T-helper 9 cell (primary cell): ENCODE measurements around the gene UGT1A5.
"Not testable (repeated sequence)": the region's sequence is repeated elsewhere in the genome, so short reads cannot be mapped to it uniquely, and the experiment has no call there.

Source experiments
- DNase-seq: peaks from one replicate; pipeline ENCODE4 v3.0.0-alpha.2; 2020

The UGT1A5 gene

GRCh38 chr2:233698740-233699139 lies 14.0 kb upstream of the UGT1A5 start:
- no peak for DNase-seq

GRCh38 chr2:233699424-233700027 lies 13.2 kb upstream of the UGT1A5 start:
- DNase-seq = no peak

GRCh38 chr2:233700028-233700635 lies 12.6 kb upstream of the UGT1A5 start:
- DNase-seq = no peak

GRCh38 chr2:233700842-233701241 lies 11.9 kb upstream of the UGT1A5 start:
- not testable (repeated sequence) for DNase-seq

- DNase-seq = no peak
Measured at GRCh38 chr2:233702238-233702637, 10.5 kb upstream of the UGT1A5 start.

GRCh38 chr2:233705911-233706506 lies 6.7 kb upstream of the UGT1A5 start:
- DNase-seq = no peak

- no peak for DNase-seq
Measured at GRCh38 chr2:233706720-233707119, 6.0 kb upstream of the UGT1A5 start.

- no peak for DNase-seq
Measured at GRCh38 chr2:233707940-233708644, 4.6 kb upstream of the UGT1A5 start.

GRCh38 chr2:233708942-233709341 lies 3.8 kb upstream of the UGT1A5 start:
- DNase-seq = no peak

- DNase-seq = peak; percentile 58
Measured at GRCh38 chr2:233711312-233712008, 1.2 kb upstream of the UGT1A5 start.

GRCh38 chr2:233713262-233713615 lies 532 bp downstream of the UGT1A5 start:
- no peak for DNase-seq

GRCh38 chr2:233714121-233714520 lies 1.4 kb downstream of the UGT1A5 start:
- DNase-seq = no peak

GRCh38 chr2:233718552-233718951 lies 5.8 kb downstream of the UGT1A5 start, which contains the start of gene UGT1A4:
TSS of gene UGT1A4 (plus strand) at chr2:233718736. CDS start at chr2:233718821, 85 bp downstream.
- DNase-seq = no peak

GRCh38 chr2:233728723-233729301 lies 16.1 kb downstream of the UGT1A5 start, which contains the start of gene UGT1A3:
TSS of gene UGT1A3 (plus strand) at chr2:233729042. CDS start at chr2:233729127, 85 bp downstream.
- DNase-seq = no peak

GRCh38 chr2:233736868-233737653 lies 24.4 kb downstream of the UGT1A5 start:
- not testable (repeated sequence) for DNase-seq

- no peak for DNase-seq
Measured at GRCh38 chr2:233740870-233741269, 28.2 kb downstream of the UGT1A5 start.

- no peak for DNase-seq
Measured at GRCh38 chr2:233743464-233744259, 31.0 kb downstream of the UGT1A5 start.

GRCh38 chr2:233745073-233745755 lies 32.5 kb downstream of the UGT1A5 start:
- no peak for DNase-seq

- not testable (repeated sequence) for DNase-seq
Measured at GRCh38 chr2:233745838-233746237, 33.1 kb downstream of the UGT1A5 start.
